Testis (tissue), 3 donors: ENCODE data around the gene LILRA1. TPM values are rescaled to one million over a fixed set of nuclear protein-coding genes. Genes with fewer than 3 reads are reported as not detected.

Source experiments
- DNase-seq: peaks from one replicate; pipeline ENCODE4 v3.0.0-alpha.2; 2019
- H3K27ac ChIP-seq, 2 donors: fragments of 200-600 bp; sonication (generic); one replicate each; pipeline ENCODE4 v1.5.1; 2019
- H3K27me3 ChIP-seq: fragments of 200-600 bp; sonication (generic); one replicate; pipeline ENCODE4 v1.5.1; 2019
- H3K36me3 ChIP-seq: fragments of 200-600 bp; sonication (generic); one replicate; pipeline ENCODE4 v1.5.1; 2017; ENCODE audit warnings: low read depth; ENCODE audit errors: missing control alignments
- H3K4me1 ChIP-seq: fragments of 200-600 bp; sonication (generic); one replicate; pipeline ENCODE4 v1.5.1; 2019
- H3K4me3 ChIP-seq, 2 donors: fragments of 200-600 bp; sonication (generic); one replicate each; pipeline ENCODE4 v1.5.1; 2017 to 2019
- H3K9me3 ChIP-seq: fragments of 200-600 bp; sonication (generic); one replicate; pipeline ENCODE4 v1.5.1; 2017
- CTCF ChIP-seq, 3 experiments: fragments of 450-650 bp in 2 of 3; fragments of 200-600 bp in 1 of 3; sonication (generic) in 1 of 3; IDR thresholded peaks; one replicate each; pipeline ENCODE4 v1.5.1; 2016 to 2019; ENCODE audit warnings: antibody characterized with exemption in 3 of 3, mild to moderate bottlenecking in 2 of 3, moderate library complexity in 1 of 3
- POLR2A ChIP-seq: fragments of 450-650 bp; IDR thresholded peaks from one replicate; pipeline ENCODE4 v1.6.1; 2017; ENCODE audit warnings: antibody characterized with exemption, mild to moderate bottlenecking, moderate library complexity
- WGBS, 2 donors: methylation state at CpG; one replicate each; pipeline ENCODE4 v1.1.5; 2018; 5-methylcytosine and 5-hydroxymethylcytosine counted together
- intact Hi-C: fragments of 100-400 bp; cut with DNase I; formaldehyde crosslinking; loops from one replicate; pipeline ENCODE4 v1.15.1; 2023; ENCODE audit warnings: low total_unique reads
- polyA plus RNA-seq: library from polyadenylated mRNA; stranded (reverse); fragments of 350-450 nt; fragmentation: Illumina TruSeq; extraction: RNeasy Lipid Tissue Mini Kit (QIAGEN cat#74804); gene quantifications from one replicate; pipeline ENCODE4 v1.2.3, GENCODE V29; 2014; ENCODE audit warnings: low read depth, low replicate concordance; ENCODE audit not compliant: insufficient read depth
- total RNA-seq, 2 donors: library from RNA; depleted of rRNA; stranded (reverse); fragments of >200 nt; gene quantifications; one replicate each; pipeline ENCODE4 v1.2.3, GENCODE V29; 2016

LILRA1 gene
- total and polyA plus RNA-seq, 3 donors from 2014 or later = 0.50 to 0.62 TPM; not detected in 1

- H3K4me1 ChIP-seq = no peaks in the 10 kb centered on the region
- intact Hi-C loops = no loop called here
- H3K27ac ChIP-seq = no peak overlapping the region
- no peaks in the 10 kb centered on the region for H3K9me3 ChIP-seq
- DNase-seq = no peak
- no peak overlapping the region for H3K4me3 ChIP-seq
- no peaks in the 10 kb centered on the region for H3K27me3 ChIP-seq
- WGBS, 2 donors = 65 to 66% methylated on average over 3 to 15 of the region's 15 CpGs
- H3K36me3 ChIP-seq = no peaks in the 10 kb centered on the region
- TF ChIP-seq CTCF (IDR thresholded peaks at IDR 0.05) = no peak
- TF ChIP-seq POLR2A = no peak
Observed at GRCh38 chr19:54552913-54553310, 40.5 kb upstream of the LILRA1 start.

GRCh38 chr19:54554006-54554405, 39.4 kb upstream of the LILRA1 start:
- WGBS, 2 donors = 59 to 71% methylated on average over 10 of the region's 10 CpGs
- no peak for TF ChIP-seq CTCF (IDR thresholded peaks at IDR 0.05)
- TF ChIP-seq POLR2A = no peak

GRCh38 chr19:54554896-54555295, 38.5 kb upstream of the LILRA1 start:
- no peaks in the 10 kb centered on the region for H3K9me3 ChIP-seq
- H3K27ac ChIP-seq = no peak overlapping the region
- no peak overlapping the region for H3K4me3 ChIP-seq
- no peaks in the 10 kb centered on the region for H3K36me3 ChIP-seq
- TF ChIP-seq CTCF (IDR thresholded peaks at IDR 0.05) (no peak), POLR2A (no peak)
- WGBS, 2 donors = 81 to 87% methylated on average over 13 to 16 of the region's 16 CpGs
- H3K4me1 ChIP-seq = no peaks in the 10 kb centered on the region
- intact Hi-C loops = no loop called here
- H3K27me3 ChIP-seq = no peaks in the 10 kb centered on the region
- DNase-seq = no peak

More at GRCh38 chr19:54554006-54554405, 39.4 kb upstream of the LILRA1 start:
- Histone ChIP-seq H3K9me3 (no peaks in the 10 kb centered on the region), H3K36me3 (no peaks in the 10 kb centered on the region), H3K27ac (no peak overlapping the region), H3K4me1 (no peaks in the 10 kb centered on the region), H3K4me3 (no peak overlapping the region), H3K27me3 (no peaks in the 10 kb centered on the region)
- intact Hi-C loops = no loop called here
- no peak for DNase-seq

- H3K27me3 ChIP-seq = no peaks in the 10 kb centered on the region
- no peak overlapping the region for H3K4me3 ChIP-seq
- no peaks in the 10 kb centered on the region for H3K36me3 ChIP-seq
- TF ChIP-seq POLR2A = no peak
- TF ChIP-seq CTCF (IDR thresholded peaks at IDR 0.05) = no peak
- H3K27ac ChIP-seq = no peak overlapping the region
- H3K4me1 ChIP-seq = no peaks in the 10 kb centered on the region
- 89 to 90% methylated on average over 1 of the region's 1 CpG for WGBS, 2 donors
- no peak for DNase-seq
- H3K9me3 ChIP-seq = no peaks in the 10 kb centered on the region
- intact Hi-C loops = no loop called here
Observed at GRCh38 chr19:54556194-54556593, 37.2 kb upstream of the LILRA1 start.

- Histone ChIP-seq H3K4me3 (no peak overlapping the region), H3K4me1 (no peaks in the 10 kb centered on the region), H3K27ac (no peak overlapping the region), H3K9me3 (no peaks in the 10 kb centered on the region), H3K36me3 (no peaks in the 10 kb centered on the region), H3K27me3 (no peaks in the 10 kb centered on the region)
- WGBS, 2 donors = 39 to 68% methylated on average over 3 of the region's 3 CpGs
- intact Hi-C loops = no loop called here
- TF ChIP-seq CTCF (IDR thresholded peaks at IDR 0.05) (no peak), POLR2A (no peak)
- no peak for DNase-seq
Observed at GRCh38 chr19:54558339-54558738, 35.1 kb upstream of the LILRA1 start.
